HG03045 (cell line): Measurements from ENCODE around the gene PCDHGB4.
"Not testable (repeated sequence)": the region's sequence is repeated elsewhere in the genome, so short reads cannot be mapped to it uniquely, and the experiment has no call there.

Source experiments
- ATAC-seq: cut with Tn5 transposase; IDR thresholded peaks from one replicate; pipeline ENCODE4 v1.9.1; 2021; ENCODE audit warnings: mild to moderate bottlenecking, moderate library complexity; ENCODE audit not compliant: unreplicated experiment

The PCDHGB4 gene

GRCh38 chr5:141397756-141398551 lies 10.5 kb downstream of the PCDHGB4 start, which contains the start of gene PCDHGB5:
Gene PCDHGB5 (plus strand): TSS chr5:141397947. CDS start chr5:141398128, 181 bp downstream.
- ATAC-seq: peak; percentile 90

- ATAC-seq: no peak
Measured at GRCh38 chr5:141398608-141399007, 11.1 kb downstream of the PCDHGB4 start.

- no peak for ATAC-seq
Measured at GRCh38 chr5:141399555-141400258, 12.2 kb downstream of the PCDHGB4 start.

GRCh38 chr5:141402553-141403243 lies 15.2 kb downstream of the PCDHGB4 start, which contains the start of gene PCDHGA9:
Gene PCDHGA9 (plus strand): TSS chr5:141402778. CDS start chr5:141402953, 175 bp downstream.
- ATAC-seq: no peak

- no peak for ATAC-seq
Measured at GRCh38 chr5:141403387-141403786, 15.9 kb downstream of the PCDHGB4 start.

- ATAC-seq: not testable (repeated sequence)
Measured at GRCh38 chr5:141407790-141408505, 20.4 kb downstream of the PCDHGB4 start, which contains the start of gene PCDHGB6. Gene PCDHGB6 (plus strand): TSS chr5:141408021. CDS start chr5:141408203, 182 bp downstream.

GRCh38 chr5:141409598-141410306 lies 22.3 kb downstream of the PCDHGB4 start:
- ATAC-seq: no peak

- no peak for ATAC-seq
Measured at GRCh38 chr5:141411575-141411974, 24.1 kb downstream of the PCDHGB4 start.

GRCh38 chr5:141412854-141413539 lies 25.5 kb downstream of the PCDHGB4 start, which contains the start of gene PCDHGA10:
Gene PCDHGA10 (plus strand): TSS chr5:141412987. CDS start chr5:141413176, 189 bp downstream.
- ATAC-seq: peak; percentile 59

GRCh38 chr5:141413540-141414069 lies 26.1 kb downstream of the PCDHGB4 start:
- no peak for ATAC-seq

GRCh38 chr5:141414548-141415274 lies 27.2 kb downstream of the PCDHGB4 start:
- ATAC-seq: not testable (repeated sequence)

- not testable (repeated sequence) for ATAC-seq
Measured at GRCh38 chr5:141415275-141415618, 27.7 kb downstream of the PCDHGB4 start.

GRCh38 chr5:141417494-141418172 lies 30.1 kb downstream of the PCDHGB4 start, which contains the start of gene PCDHGB7:
Gene PCDHGB7 (plus strand): TSS chr5:141417677. CDS start chr5:141417860, 183 bp downstream.
- peak; percentile 83 for ATAC-seq

- ATAC-seq: no peak
Measured at GRCh38 chr5:141419074-141419880, 31.8 kb downstream of the PCDHGB4 start.

- ATAC-seq: peak; percentile 39
Measured at GRCh38 chr5:141420855-141421488, 33.5 kb downstream of the PCDHGB4 start, which contains the start of gene PCDHGA11. Gene PCDHGA11 (plus strand): TSS chr5:141421051. CDS start chr5:141421228, 177 bp downstream.

- no peak for ATAC-seq
Measured at GRCh38 chr5:141421489-141421855, 34.0 kb downstream of the PCDHGB4 start.
